H9 (cell line): ENCODE measurements around the gene ANKS3. TPM values are rescaled to one million over a fixed set of nuclear protein-coding genes. Genes with fewer than 3 reads are reported as not detected.

Experiments used
- DNase-seq: peaks from one replicate; pipeline ENCODE4 v3.0.0-alpha.2; 2017
- H2AFZ ChIP-seq: one replicate; pipeline ENCODE4 v1.6.1; 2013; ENCODE audit warnings: mild to moderate bottlenecking, low read length, control low read depth, moderate library complexity
- H2AK5ac ChIP-seq: 2 replicates; pipeline ENCODE4 v1.6.1; 2013; ENCODE audit warnings: low read length, control low read depth, mixed read lengths; ENCODE audit not compliant: insufficient read length
- H2BK120ac ChIP-seq: one replicate; pipeline ENCODE4 v1.6.1; 2013; ENCODE audit warnings: low read depth, mild to moderate bottlenecking, low read length, control low read depth, inconsistent platforms; ENCODE audit not compliant: poor library complexity, severe bottlenecking
- H2BK12ac ChIP-seq: 2 replicates; pipeline ENCODE4 v1.6.1; 2013; ENCODE audit warnings: low read length, control low read depth, mixed read lengths, low read depth; ENCODE audit not compliant: insufficient read length
- H2BK15ac ChIP-seq: 2 replicates; pipeline ENCODE4 v1.6.1; 2013; ENCODE audit warnings: low read depth, low read length, control low read depth
- H2BK20ac ChIP-seq: one replicate; pipeline ENCODE4 v1.6.1; 2013; ENCODE audit warnings: low read depth, mild to moderate bottlenecking, low read length, control low read depth, inconsistent platforms; ENCODE audit not compliant: poor library complexity, severe bottlenecking
- H2BK5ac ChIP-seq: 2 replicates; pipeline ENCODE4 v1.6.1; 2013; ENCODE audit warnings: low read length, control low read depth, mixed read lengths; ENCODE audit not compliant: insufficient read length
- H3K14ac ChIP-seq: 2 replicates; pipeline ENCODE4 v1.6.1; 2013; ENCODE audit warnings: low read length, control low read depth; ENCODE audit not compliant: insufficient read depth
- H3K18ac ChIP-seq: 2 replicates; pipeline ENCODE4 v1.6.1; 2013; ENCODE audit warnings: low read depth, mild to moderate bottlenecking, mixed read lengths, low read length, control low read depth; ENCODE audit not compliant: insufficient read length
- H3K23ac ChIP-seq: 2 replicates; pipeline ENCODE4 v1.6.1; 2013; ENCODE audit warnings: low read length, control low read depth, mixed read lengths, low read depth; ENCODE audit not compliant: insufficient read length
- H3K23me2 ChIP-seq: 2 replicates; pipeline ENCODE4 v1.6.1; 2013; ENCODE audit warnings: low read depth, mild to moderate bottlenecking, mixed read lengths, low read length, control low read depth; ENCODE audit not compliant: insufficient read length, poor library complexity, severe bottlenecking
- H3K27ac ChIP-seq: 2 replicates; pipeline ENCODE4 v1.5.1; 2013; ENCODE audit warnings: low read length, control low read depth, mixed read lengths, low read depth; ENCODE audit not compliant: insufficient read length
- H3K27me3 ChIP-seq: 2 replicates; pipeline ENCODE4 v1.6.1; 2013; ENCODE audit warnings: low read length, control low read depth, inconsistent platforms; ENCODE audit not compliant: insufficient read depth
- H3K4ac ChIP-seq: 2 replicates; pipeline ENCODE4 v1.6.1; 2013; ENCODE audit warnings: low read depth, mild to moderate bottlenecking, control low read depth, inconsistent platforms, low read length, moderate library complexity
- H3K4me1 ChIP-seq: 2 replicates; pipeline ENCODE4 v1.6.1; 2013; ENCODE audit warnings: low read length, control low read depth, inconsistent platforms; ENCODE audit not compliant: insufficient read depth
- H3K4me2 ChIP-seq: 2 replicates; pipeline ENCODE4 v1.6.1; 2013; ENCODE audit warnings: low read length, control low read depth, mixed read lengths; ENCODE audit not compliant: insufficient read length, insufficient read depth
- H3K56ac ChIP-seq: 2 replicates; pipeline ENCODE4 v1.6.1; 2013; ENCODE audit warnings: low read depth, mild to moderate bottlenecking, mixed read lengths, low read length, control low read depth; ENCODE audit not compliant: insufficient read length
- H3K79me1 ChIP-seq: 2 replicates; pipeline ENCODE4 v1.6.1; 2013; ENCODE audit warnings: low read depth, mild to moderate bottlenecking, moderate library complexity, low read length, control low read depth, inconsistent platforms; ENCODE audit not compliant: insufficient read depth, poor library complexity, severe bottlenecking
- H3K79me2 ChIP-seq: 2 replicates; pipeline ENCODE4 v1.6.1; 2013; ENCODE audit warnings: low read length, control low read depth, inconsistent platforms; ENCODE audit not compliant: insufficient read depth
- H3K9ac ChIP-seq: 2 replicates; pipeline ENCODE4 v1.6.1; 2013; ENCODE audit warnings: low read length, control low read depth, mixed read lengths; ENCODE audit not compliant: insufficient read length; ENCODE audit errors: extremely low read depth
- H3K9me3 ChIP-seq: one replicate; pipeline ENCODE4 v1.6.1; 2013; ENCODE audit warnings: low read depth, low read length, inconsistent platforms; ENCODE audit not compliant: control insufficient read depth
- H3T11ph ChIP-seq: one replicate; pipeline ENCODE4 v1.6.1; 2013; ENCODE audit warnings: mild to moderate bottlenecking, low read length, control low read depth, inconsistent platforms
- H4K20me1 ChIP-seq: one replicate; pipeline ENCODE4 v1.6.1; 2013; ENCODE audit not compliant: control insufficient read depth, insufficient read length, insufficient read depth
- H4K5ac ChIP-seq: 2 replicates; pipeline ENCODE4 v1.6.1; 2013; ENCODE audit warnings: low read depth, mild to moderate bottlenecking, mixed read lengths, low read length, control low read depth; ENCODE audit not compliant: insufficient read length
- H4K8ac ChIP-seq: replicated peaks from 2 replicates; pipeline ENCODE4 v1.6.1; 2013; ENCODE audit warnings: low read length, control low read depth, mixed read lengths, low read depth; ENCODE audit not compliant: insufficient read length
- H4K91ac ChIP-seq: 2 replicates; pipeline ENCODE4 v1.6.1; 2013; ENCODE audit warnings: low read depth, mild to moderate bottlenecking, moderate library complexity, mixed read lengths, low read length, control low read depth; ENCODE audit not compliant: insufficient read length
- H3K27ac Mint-ChIP-seq, 3 experiments: 2 replicates in 2 of 3; 3 replicates in 1 of 3; pipeline ENCODE4 v1.8.0; 2020 to 2021; ENCODE audit warnings: mixed read lengths in 3 of 3, mild to moderate bottlenecking in 1 of 3, moderate library complexity in 1 of 3
- H3K27me3 Mint-ChIP-seq: 2 replicates; pipeline ENCODE4 v1.8.0; 2021; ENCODE audit warnings: low read depth, mild to moderate bottlenecking, moderate library complexity, mixed read lengths
- H3K36me3 Mint-ChIP-seq, 3 experiments: 2 replicates in 2 of 3; 3 replicates in 1 of 3; pipeline ENCODE4 v1.8.0; 2020 to 2021; ENCODE audit warnings: low read depth in 3 of 3, mixed read lengths in 3 of 3; ENCODE audit not compliant: insufficient read depth in 1 of 3
- H3K4me1 Mint-ChIP-seq, 2 experiments: 2 replicates each; pipeline ENCODE4 v1.8.0; 2020; ENCODE audit warnings: mixed read lengths in 2 of 2
- H3K4me3 Mint-ChIP-seq, 2 experiments: 2 replicates in 1 of 2; 3 replicates in 1 of 2; pipeline ENCODE4 v1.8.0; 2020 to 2021; ENCODE audit warnings: mild to moderate bottlenecking in 2 of 2, mixed read lengths in 2 of 2, moderate library complexity in 1 of 2
- H3K9me3 Mint-ChIP-seq, 2 experiments: 2 replicates in 1 of 2; 3 replicates in 1 of 2; pipeline ENCODE4 v1.8.0; 2020; ENCODE audit warnings: mild to moderate bottlenecking in 2 of 2, mixed read lengths in 2 of 2, moderate library complexity in 1 of 2
- CTCF ChIP-seq: fragments of 200-600 bp; sonication (generic); conservative IDR thresholded peaks from 3 replicates; pipeline ENCODE4 v1.8.0; 2021; ENCODE audit warnings: antibody characterized with exemption, mild to moderate bottlenecking
- WGBS: extraction: QIAGEN DNeasy Blood & Tissue Kit; methylation state at CpG from one replicate; pipeline ENCODE4 v1.1.7; 2013; ENCODE audit warnings: missing lambda C conversion rate, low lambda C conversion rate, mixed read lengths; ENCODE audit not compliant: insufficient read length; ENCODE audit errors: extremely low coverage; 5-methylcytosine and 5-hydroxymethylcytosine counted together
- total RNA-seq: library from RNA; stranded (reverse); gene quantifications from 2 replicates; pipeline ENCODE4 v1.2.1, GENCODE V29; 2021

ANKS3 gene
- total RNA-seq, 1 experiment from 2014 or later, result 32.0 TPM

GRCh38 chr16:4668313-4668960 lies 65.6 kb downstream of the ANKS3 start:
- Histone ChIP-seq H2BK5ac (no peak overlapping the region), H3K56ac (no peak overlapping the region), H2BK12ac (no peak overlapping the region), H4K91ac (no peak overlapping the region), H3K23me2 (no peaks in the 10 kb centered on the region), H4K8ac (no peak overlapping the region), H3K18ac (no peak overlapping the region), H3K23ac (no peak overlapping the region), H4K20me1 (no peaks in the 10 kb centered on the region), H3K4me1 (no peaks in the 10 kb centered on the region), H3K27ac (no peak overlapping the region), H3K9me3 (no peaks in the 10 kb centered on the region), H3T11ph (no peak overlapping the region), H3K4me2 (no peak overlapping the region), H3K4ac (no peak overlapping the region), H2AK5ac (no peak overlapping the region), H3K27me3 (no peaks in the 10 kb centered on the region), H3K79me2 (no peaks in the 10 kb centered on the region), H3K79me1 (no peaks in the 10 kb centered on the region), H2BK120ac (no peak overlapping the region), H4K5ac (no peak overlapping the region), H3K14ac (no peak overlapping the region), H2AFZ (no peak overlapping the region), H2BK15ac (no peak overlapping the region), H3K9ac (no peak overlapping the region), H2BK20ac (no peak overlapping the region)
- no peaks in the 10 kb centered on the region; the same call in 1 of the 2 replicates for H3K27me3 Mint-ChIP-seq
- peaks cover 0 to 8% of the 10 kb centered on the region in 2 experiments; a peak in 2 of 4 replicates for H3K4me1 Mint-ChIP-seq
- no peak for TF ChIP-seq CTCF
- peaks cover 10 to 63% (median 14%) of the 10 kb centered on the region in 3 experiments; a peak in 6 of 7 replicates for H3K36me3 Mint-ChIP-seq
- WGBS, result 100% methylated on average over 7 of the region's 10 CpGs
- H3K4me3 Mint-ChIP-seq, result no peak overlapping the region
- H3K9me3 Mint-ChIP-seq, result no peaks in the 10 kb centered on the region
- DNase-seq, result no peak
- no peak overlapping the region for H3K27ac Mint-ChIP-seq
